ENCODE results near the gene TEF.

- TF ChIP-seq CTCF (conservative IDR thresholded peaks at IDR 0.05) (no peak), ZFX (IDR thresholded peaks at IDR 0.05) (no peak)
These were observed 33.8 kb downstream of the TEF start for GRCh38 chr22:41415554-41415953.
